ENCODE data around the gene VTI1A. TPM values are rescaled to one million over a fixed set of nuclear protein-coding genes. Genes with fewer than 3 reads are reported as not detected.

The VTI1A gene
- total and polyA plus RNA-seq, 2 experiments from 2014 or later = 20.4 to 39.8 TPM

DNA sequence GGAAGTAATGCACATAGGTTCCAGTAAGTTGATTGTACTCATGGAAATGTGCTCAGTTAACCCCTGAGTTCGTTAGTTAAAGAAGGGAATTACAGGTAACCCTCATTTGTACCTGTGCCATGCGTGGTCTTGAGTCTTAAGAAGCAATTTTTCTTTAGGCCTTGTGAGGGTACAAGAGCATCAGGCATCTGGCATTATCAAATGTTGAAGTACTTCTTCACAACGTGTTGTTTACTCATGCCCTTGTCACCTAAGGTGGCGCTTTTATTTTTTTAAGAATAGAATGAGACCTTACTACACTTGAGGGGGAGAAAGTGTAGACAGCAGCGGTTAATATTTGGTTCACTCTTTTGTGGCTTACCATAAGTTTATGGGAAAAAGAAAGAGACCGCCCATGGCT, 167.1 kb downstream of the VTI1A start:
- Histone ChIP-seq H3K27ac (no peak overlapping the region), H3K27me3 (no peaks in the 10 kb centered on the region), H3K9me3 (ENCODE audit: low read depth) (no peaks in the 10 kb centered on the region), H3K79me2 (no peaks in the 10 kb centered on the region), H3K4me1 (ENCODE audit: insufficient read depth) (no peaks in the 10 kb centered on the region), H3K36me3 (replicated peaks; ENCODE audit: insufficient read depth, low read depth) (no peaks in the 10 kb centered on the region), H2AFZ (no peak overlapping the region), H3K9me2 (replicated peaks; ENCODE audit: insufficient read depth) (no peaks in the 10 kb centered on the region), H3K4me3 (no peak overlapping the region), H4K20me1 (ENCODE audit: insufficient read depth, poor library complexity, severe bottlenecking) (no peaks in the 10 kb centered on the region), H3K4me2 (no peak overlapping the region)
- WGBS (ENCODE audit: low lambda C conversion rate, missing lambda C conversion rate) = 93% methylated on average over 6 of the region's 6 CpGs
- DNase-seq (ENCODE audit: low spot score) = no peak
- TF ChIP-seq, protein P1, sequence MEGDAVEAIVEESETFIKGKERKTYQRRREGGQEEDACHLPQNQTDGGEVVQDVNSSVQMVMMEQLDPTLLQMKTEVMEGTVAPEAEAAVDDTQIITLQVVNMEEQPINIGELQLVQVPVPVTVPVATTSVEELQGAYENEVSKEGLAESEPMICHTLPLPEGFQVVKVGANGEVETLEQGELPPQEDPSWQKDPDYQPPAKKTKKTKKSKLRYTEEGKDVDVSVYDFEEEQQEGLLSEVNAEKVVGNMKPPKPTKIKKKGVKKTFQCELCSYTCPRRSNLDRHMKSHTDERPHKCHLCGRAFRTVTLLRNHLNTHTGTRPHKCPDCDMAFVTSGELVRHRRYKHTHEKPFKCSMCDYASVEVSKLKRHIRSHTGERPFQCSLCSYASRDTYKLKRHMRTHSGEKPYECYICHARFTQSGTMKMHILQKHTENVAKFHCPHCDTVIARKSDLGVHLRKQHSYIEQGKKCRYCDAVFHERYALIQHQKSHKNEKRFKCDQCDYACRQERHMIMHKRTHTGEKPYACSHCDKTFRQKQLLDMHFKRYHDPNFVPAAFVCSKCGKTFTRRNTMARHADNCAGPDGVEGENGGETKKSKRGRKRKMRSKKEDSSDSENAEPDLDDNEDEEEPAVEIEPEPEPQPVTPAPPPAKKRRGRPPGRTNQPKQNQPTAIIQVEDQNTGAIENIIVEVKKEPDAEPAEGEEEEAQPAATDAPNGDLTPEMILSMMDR (IDR thresholded peaks at IDR 0.05; ENCODE audit: poor library complexity) = no peak
- TF ChIP-seq EZH2 (IDR thresholded peaks at IDR 0.05; ENCODE audit: borderline replicate concordance) = no peak
- TF ChIP-seq EZH2phosphoT487 (IDR thresholded peaks at IDR 0.05; ENCODE audit: low read depth, severe bottlenecking, unreplicated experiment) = no peak

DNA sequence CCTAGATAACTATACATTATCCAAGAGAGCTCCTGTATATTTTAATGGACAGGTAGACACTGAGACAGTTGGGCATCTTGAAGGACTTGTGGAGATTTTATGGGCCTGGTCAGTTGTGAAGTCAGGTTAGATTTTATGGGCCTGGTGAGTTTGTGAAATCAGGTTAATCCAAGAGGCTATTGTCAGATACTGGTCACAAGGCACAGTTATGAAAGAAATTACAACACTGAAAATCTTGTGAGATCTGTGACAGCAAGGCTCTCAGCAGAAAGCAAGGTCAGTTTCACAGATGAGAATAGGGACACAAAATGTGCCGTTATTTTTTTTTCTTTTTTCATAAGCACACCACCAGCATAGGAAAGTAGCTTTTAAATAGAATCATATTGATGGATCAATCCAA, 167.6 kb downstream of the VTI1A start:
- TF ChIP-seq EZH2 (IDR thresholded peaks at IDR 0.05; ENCODE audit: borderline replicate concordance) = no peak
- TF ChIP-seq, protein P1 (IDR thresholded peaks at IDR 0.05; ENCODE audit: poor library complexity) = no peak
- H3K4me2 ChIP-seq = no peak overlapping the region
- H2AFZ ChIP-seq = no peak overlapping the region
- no peaks in the 10 kb centered on the region for H3K36me3 ChIP-seq (replicated peaks; ENCODE audit: insufficient read depth, low read depth)
- no peak for DNase-seq (ENCODE audit: low spot score)
- no peaks in the 10 kb centered on the region for H3K79me2 ChIP-seq
- H3K9me2 ChIP-seq (replicated peaks; ENCODE audit: insufficient read depth) = no peaks in the 10 kb centered on the region
- 96% methylated on average over 1 of the region's 1 CpG for WGBS (ENCODE audit: low lambda C conversion rate, missing lambda C conversion rate)
- no peak overlapping the region for H3K4me3 ChIP-seq
- H3K27ac ChIP-seq = no peak overlapping the region
- H3K9me3 ChIP-seq (ENCODE audit: low read depth) = no peaks in the 10 kb centered on the region
- H4K20me1 ChIP-seq (ENCODE audit: insufficient read depth, poor library complexity, severe bottlenecking) = no peaks in the 10 kb centered on the region
- no peaks in the 10 kb centered on the region for H3K4me1 ChIP-seq (ENCODE audit: insufficient read depth)
- no peaks in the 10 kb centered on the region for H3K27me3 ChIP-seq

DNA sequence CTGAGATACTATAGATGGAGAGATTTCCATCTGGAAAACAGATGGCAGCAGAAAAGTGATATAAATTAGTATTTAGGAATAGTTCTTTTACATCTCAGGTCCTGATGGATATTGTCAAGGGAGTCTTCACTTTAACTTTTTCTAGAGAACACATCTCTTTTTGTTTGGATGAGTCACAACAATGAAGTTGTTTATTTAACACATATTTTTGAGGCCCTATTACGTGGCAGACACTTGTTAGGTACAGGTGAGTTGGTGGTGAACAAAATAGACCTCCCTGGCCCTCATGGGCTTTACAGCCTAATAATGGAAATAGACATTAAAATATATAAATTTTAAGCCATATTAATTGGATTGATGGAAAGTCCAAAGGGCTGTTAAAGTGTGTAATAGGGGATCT, 168.3 kb downstream of the VTI1A start:
- Histone ChIP-seq H3K4me2 (no peak overlapping the region), H2AFZ (no peak overlapping the region), H3K36me3 (replicated peaks; ENCODE audit: insufficient read depth, low read depth) (no peaks in the 10 kb centered on the region), H4K20me1 (ENCODE audit: insufficient read depth, poor library complexity, severe bottlenecking) (no peaks in the 10 kb centered on the region), H3K27ac (no peak overlapping the region), H3K79me2 (no peaks in the 10 kb centered on the region), H3K27me3 (no peaks in the 10 kb centered on the region), H3K9me2 (replicated peaks; ENCODE audit: insufficient read depth) (no peaks in the 10 kb centered on the region), H3K9me3 (ENCODE audit: low read depth) (no peaks in the 10 kb centered on the region), H3K4me3 (no peak overlapping the region), H3K4me1 (ENCODE audit: insufficient read depth) (no peaks in the 10 kb centered on the region)
- DNase-seq (ENCODE audit: low spot score) = no peak
- TF ChIP-seq, protein P1 (IDR thresholded peaks at IDR 0.05; ENCODE audit: poor library complexity) = no peak
- TF ChIP-seq EZH2phosphoT487 (IDR thresholded peaks at IDR 0.05; ENCODE audit: low read depth, severe bottlenecking, unreplicated experiment) = no peak
- no peak for TF ChIP-seq EZH2 (IDR thresholded peaks at IDR 0.05; ENCODE audit: borderline replicate concordance)
- WGBS (ENCODE audit: low lambda C conversion rate, missing lambda C conversion rate) = 80% methylated on average over 1 of the region's 1 CpG

DNA sequence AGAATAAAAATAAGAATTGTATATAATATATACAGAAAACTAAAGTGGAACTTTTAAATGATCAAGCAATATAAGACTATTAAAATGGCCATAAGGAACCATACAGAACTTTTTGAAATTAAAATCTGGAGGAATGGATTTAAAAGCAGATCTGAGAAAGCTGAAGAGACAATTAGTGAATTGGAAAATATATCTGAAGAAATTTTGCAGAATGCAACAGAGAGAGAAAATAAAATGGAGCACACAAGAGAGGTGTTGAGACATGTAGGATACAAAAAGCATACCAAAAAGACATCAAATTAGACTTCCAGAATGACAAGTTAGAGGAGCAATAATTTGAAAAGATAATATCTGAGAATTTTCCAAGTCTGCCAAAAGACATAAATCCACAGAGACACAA, 169.6 kb downstream of the VTI1A start:
- no peaks in the 10 kb centered on the region for H3K79me2 ChIP-seq
- H3K9me3 ChIP-seq (ENCODE audit: low read depth) = no peaks in the 10 kb centered on the region
- H3K4me1 ChIP-seq (ENCODE audit: insufficient read depth) = no peaks in the 10 kb centered on the region
- no peak for DNase-seq (ENCODE audit: low spot score)
- H3K4me2 ChIP-seq = no peak overlapping the region
- no peaks in the 10 kb centered on the region for H3K9me2 ChIP-seq (replicated peaks; ENCODE audit: insufficient read depth)
- no peaks in the 10 kb centered on the region for H3K27me3 ChIP-seq
- no peak overlapping the region for H3K27ac ChIP-seq
- no peaks in the 10 kb centered on the region for H3K36me3 ChIP-seq (replicated peaks; ENCODE audit: insufficient read depth, low read depth)
- no peak overlapping the region for H2AFZ ChIP-seq
- TF ChIP-seq, protein P1 (IDR thresholded peaks at IDR 0.05; ENCODE audit: poor library complexity) = no peak
- TF ChIP-seq EZH2 (IDR thresholded peaks at IDR 0.05; ENCODE audit: borderline replicate concordance) = no peak
- no peak overlapping the region for H3K4me3 ChIP-seq
- H4K20me1 ChIP-seq (ENCODE audit: insufficient read depth, poor library complexity, severe bottlenecking) = no peaks in the 10 kb centered on the region
